WTC11 (cell line): ENCODE results near the gene RNF126.
"Not testable (repeated sequence)": the region's sequence is repeated elsewhere in the genome, so short reads cannot be mapped to it uniquely, and the experiment has no call there.

Source experiments
- CTCF ChIP-seq: fragments of 200-600 bp; IDR thresholded peaks from 2 replicates; pipeline ENCODE4 v1.8.0; 2022; ENCODE audit warnings: antibody characterized with exemption
- USF1 ChIP-seq: sonication (generic); formaldehyde crosslinking; IDR thresholded peaks from 2 replicates; pipeline ENCODE4 v1.8.0; 2022; ENCODE audit warnings: mild to moderate bottlenecking, missing genetic modification reagents

- TF ChIP-seq CTCF, USF1: not testable (repeated sequence)
Observed at GRCh38 chr19:621191-621590, 41.8 kb downstream of the RNF126 start.
